Measurements from ENCODE around the gene CKM.

The CKM gene

GRCh38 chr19:45262570-45262969, 60.1 kb downstream of the CKM start:
- no peak for TF ChIP-seq CTCF (IDR thresholded peaks at IDR 0.05; ENCODE audit: insufficient read depth, low read length)
- TF ChIP-seq SPI1 (IDR thresholded peaks at IDR 0.05; ENCODE audit: borderline replicate concordance, low read depth), result no peak
- TF ChIP-seq POLR2AphosphoS5 (IDR thresholded peaks at IDR 0.05; ENCODE audit: low read depth), result no peak
- TF ChIP-seq GABPA (IDR thresholded peaks at IDR 0.05; ENCODE audit: low read depth), result no peak
- TF ChIP-seq REST (IDR thresholded peaks at IDR 0.05; ENCODE audit: insufficient replicate concordance, low read depth), result no peak
- Histone ChIP-seq H3K27me3 (ENCODE audit: insufficient read depth, poor library complexity, severe bottlenecking) (no peaks in the 10 kb centered on the region), H3K27ac (replicated peaks) (no peak overlapping the region), H3K4me3 (replicated peaks; ENCODE audit: insufficient read depth, low read length) (no peak overlapping the region)
- DNase-seq (ENCODE audit: low read depth in 1 of 2, low spot score in 1 of 2), result no peak

GRCh38 chr19:45258862-45259261, 63.8 kb downstream of the CKM start:
- TF ChIP-seq REST (IDR thresholded peaks at IDR 0.05; ENCODE audit: insufficient replicate concordance, low read depth) (no peak), SPI1 (IDR thresholded peaks at IDR 0.05; ENCODE audit: borderline replicate concordance, low read depth) (no peak), GABPA (IDR thresholded peaks at IDR 0.05; ENCODE audit: low read depth) (no peak), POLR2AphosphoS5 (IDR thresholded peaks at IDR 0.05; ENCODE audit: low read depth) (no peak), CTCF (IDR thresholded peaks at IDR 0.05; ENCODE audit: insufficient read depth, low read length) (no peak)
- no peak for DNase-seq (ENCODE audit: low read depth in 1 of 2, low spot score in 1 of 2)
- Histone ChIP-seq H3K27me3 (ENCODE audit: insufficient read depth, poor library complexity, severe bottlenecking) (no peaks in the 10 kb centered on the region), H3K27ac (replicated peaks) (no peak overlapping the region), H3K4me3 (replicated peaks; ENCODE audit: insufficient read depth, low read length) (no peak overlapping the region)

- DNase-seq (ENCODE audit: low read depth in 1 of 2, low spot score in 1 of 2), result no peak
- Histone ChIP-seq H3K27me3 (ENCODE audit: insufficient read depth, poor library complexity, severe bottlenecking) (no peaks in the 10 kb centered on the region), H3K27ac (replicated peaks) (no peak overlapping the region), H3K4me3 (replicated peaks; ENCODE audit: insufficient read depth, low read length) (no peak overlapping the region)
- TF ChIP-seq SPI1 (IDR thresholded peaks at IDR 0.05; ENCODE audit: borderline replicate concordance, low read depth) (no peak), REST (IDR thresholded peaks at IDR 0.05; ENCODE audit: insufficient replicate concordance, low read depth) (no peak), CTCF (IDR thresholded peaks at IDR 0.05; ENCODE audit: insufficient read depth, low read length) (no peak)
Observed at GRCh38 chr19:45256836-45257235, 65.8 kb downstream of the CKM start.
